ENCODE results near the gene CDK4. TPM values are rescaled to one million over a fixed set of nuclear protein-coding genes. Genes with fewer than 3 reads are reported as not detected.

The CDK4 gene
- total RNA-seq, 1 experiment from 2014 or later: 154 TPM

DNA sequence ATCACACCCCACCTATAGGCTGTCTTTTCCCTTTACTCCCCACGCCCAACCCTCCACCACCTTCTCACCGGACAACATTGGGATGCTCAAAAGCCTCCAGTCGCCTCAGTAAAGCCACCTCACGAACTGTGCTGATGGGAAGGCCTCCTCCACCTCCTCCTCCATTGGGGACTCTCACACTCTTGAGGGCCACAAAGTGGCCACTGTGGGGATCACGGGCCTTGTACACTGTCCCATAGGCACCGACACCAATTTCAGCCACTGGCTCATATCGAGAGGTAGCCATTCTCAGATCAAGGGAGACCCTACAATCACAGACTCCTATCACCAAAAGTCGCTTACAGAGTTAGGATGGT, 700 bp downstream of the CDK4 start:
- Histone ChIP-seq H3K79me2 (ENCODE audit: low read length) (peaks cover 29% of the 10 kb centered on the region), H3K36me3 (ENCODE audit: insufficient read depth, low read length) (peaks cover 31% of the 10 kb centered on the region), H2AFZ (ENCODE audit: low read length) (no peak overlapping the region), H3K4me3 (ENCODE audit: low read length) (peak overlapping the region; percentile 86), H3K9me3 (ENCODE audit: low read length) (no peaks in the 10 kb centered on the region), H3K27me3 (ENCODE audit: low read length) (no peaks in the 10 kb centered on the region), H4K20me1 (ENCODE audit: insufficient read depth, low read depth, low read length) (no peaks in the 10 kb centered on the region), H3K9ac (ENCODE audit: low read length) (peak overlapping the region; percentile 91), H3K4me2 (ENCODE audit: low read depth, low read length, poor library complexity, severe bottlenecking) (peak overlapping the region; percentile 79), H3K4me1 (ENCODE audit: low read length) (peaks cover 35% of the 10 kb centered on the region), H3K9me2 (replicated peaks; ENCODE audit: insufficient read depth, low read length) (no peaks in the 10 kb centered on the region), H3K27ac (ENCODE audit: low read length) (peak overlapping the region; percentile 70)
- DNase-seq: no peak

DNA sequence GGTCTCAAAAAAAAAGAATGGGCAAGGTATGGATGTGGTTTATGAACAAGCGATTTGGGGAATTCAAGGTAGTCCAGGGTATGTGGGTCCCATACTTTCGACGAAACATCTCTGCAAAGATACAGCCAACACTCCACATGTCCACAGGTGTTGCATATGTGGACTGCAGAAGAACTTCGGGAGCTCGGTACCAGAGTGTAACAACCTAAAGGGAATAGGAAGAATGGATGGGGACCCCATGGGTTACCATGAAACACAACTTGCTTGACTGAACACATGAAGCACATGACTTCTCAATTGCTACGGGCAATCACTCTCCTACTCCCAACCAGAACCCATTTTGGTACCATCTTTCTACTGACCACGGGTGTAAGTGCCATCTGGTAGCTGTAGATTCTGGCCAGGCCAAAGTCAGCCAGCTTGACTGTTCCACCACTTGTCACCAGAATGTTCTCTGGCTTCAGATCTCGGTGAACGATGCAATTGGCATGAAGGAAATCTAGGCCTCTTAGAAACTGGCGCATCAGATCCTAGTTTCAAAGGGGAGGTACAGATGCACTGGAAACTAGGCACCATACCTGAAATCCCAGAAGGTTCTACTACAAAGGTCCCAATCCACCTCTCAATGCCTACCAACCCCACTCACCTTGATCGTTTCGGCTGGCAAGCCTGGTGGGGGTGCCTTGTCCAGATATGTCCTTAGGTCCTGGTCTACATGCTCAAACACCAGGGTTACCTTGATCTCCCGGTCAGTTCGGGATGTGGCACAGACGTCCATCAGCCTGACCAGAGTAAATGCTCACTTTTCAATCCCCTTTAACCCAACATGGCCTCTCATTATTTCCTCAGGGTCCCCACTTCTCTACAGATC, 1.3 kb downstream of the CDK4 start:
- H3K9me3 ChIP-seq (ENCODE audit: low read length): no peaks in the 10 kb centered on the region
- no peaks in the 10 kb centered on the region for H3K27me3 ChIP-seq (ENCODE audit: low read length)
- H3K4me1 ChIP-seq (ENCODE audit: low read length): peaks cover 32% of the 10 kb centered on the region
- peaks cover 31% of the 10 kb centered on the region for H3K36me3 ChIP-seq (ENCODE audit: insufficient read depth, low read length)
- H3K9ac ChIP-seq (ENCODE audit: low read length): peak overlapping the region; percentile 91
- peak overlapping the region; percentile 70; the same call in 1 of the 2 replicates for H3K27ac ChIP-seq (ENCODE audit: low read length)
- DNase-seq: no peak
- H2AFZ ChIP-seq (ENCODE audit: low read length): no peak overlapping the region
- H4K20me1 ChIP-seq (ENCODE audit: insufficient read depth, low read depth, low read length): no peaks in the 10 kb centered on the region
- peak overlapping the region; percentile 86 for H3K4me3 ChIP-seq (ENCODE audit: low read length)
- no peaks in the 10 kb centered on the region for H3K9me2 ChIP-seq (replicated peaks; ENCODE audit: insufficient read depth, low read length)
- peaks cover 23% of the 10 kb centered on the region for H3K79me2 ChIP-seq (ENCODE audit: low read length)
- H3K4me2 ChIP-seq (ENCODE audit: low read depth, low read length, poor library complexity, severe bottlenecking): peak overlapping the region; percentile 79

DNA sequence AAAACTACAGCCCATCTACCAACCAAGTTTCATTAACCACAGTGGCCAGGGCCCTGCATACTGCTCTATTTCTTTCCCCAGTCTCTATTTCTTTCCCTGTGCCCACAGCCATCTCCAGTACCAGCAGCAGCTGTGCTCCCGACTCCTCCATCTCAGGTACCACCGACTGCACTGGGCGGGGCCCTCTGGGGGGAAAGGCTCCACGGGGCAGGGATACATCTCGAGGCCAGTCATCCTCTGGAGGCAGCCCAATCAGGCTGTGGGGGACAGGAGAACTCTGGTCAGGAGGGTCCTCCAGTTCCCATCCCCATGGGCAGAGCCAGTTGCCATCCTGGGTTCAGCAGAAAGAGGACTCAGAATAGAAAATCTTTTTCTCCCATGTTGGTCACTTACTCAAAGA, 3.0 kb downstream of the CDK4 start:
- Histone ChIP-seq H2AFZ (ENCODE audit: low read length) (no peak overlapping the region), H3K27ac (ENCODE audit: low read length) (no peak overlapping the region), H3K4me2 (ENCODE audit: low read depth, low read length, poor library complexity, severe bottlenecking) (no peak overlapping the region), H3K9me2 (replicated peaks; ENCODE audit: insufficient read depth, low read length) (no peaks in the 10 kb centered on the region), H3K79me2 (ENCODE audit: low read length) (peaks cover 21% of the 10 kb centered on the region), H3K4me1 (ENCODE audit: low read length) (peaks cover 34% of the 10 kb centered on the region), H3K9me3 (ENCODE audit: low read length) (no peaks in the 10 kb centered on the region), H3K9ac (ENCODE audit: low read length) (no peak overlapping the region), H3K4me3 (ENCODE audit: low read length) (no peak overlapping the region), H3K36me3 (ENCODE audit: insufficient read depth, low read length) (peaks cover 31% of the 10 kb centered on the region), H3K27me3 (ENCODE audit: low read length) (no peaks in the 10 kb centered on the region), H4K20me1 (ENCODE audit: insufficient read depth, low read depth, low read length) (no peaks in the 10 kb centered on the region)
- DNase-seq: no peak

GRCh38 chr12:57746025-57746424, 6.1 kb downstream of the CDK4 start:
- no peaks in the 10 kb centered on the region for H3K27me3 ChIP-seq (ENCODE audit: low read length)
- H3K9ac ChIP-seq (ENCODE audit: low read length): no peak overlapping the region
- no peak for DNase-seq
- H3K27ac ChIP-seq (ENCODE audit: low read length): no peak overlapping the region
- H3K9me3 ChIP-seq (ENCODE audit: low read length): no peaks in the 10 kb centered on the region
- no peak overlapping the region for H3K4me3 ChIP-seq (ENCODE audit: low read length)
- no peak overlapping the region for H2AFZ ChIP-seq (ENCODE audit: low read length)
- H3K36me3 ChIP-seq (ENCODE audit: insufficient read depth, low read length): peaks cover 30% of the 10 kb centered on the region
- H3K79me2 ChIP-seq (ENCODE audit: low read length): peaks cover 18% of the 10 kb centered on the region
- peak overlapping the region; percentile 67 for H3K4me2 ChIP-seq (ENCODE audit: low read depth, low read length, poor library complexity, severe bottlenecking)
- no peaks in the 10 kb centered on the region for H4K20me1 ChIP-seq (ENCODE audit: insufficient read depth, low read depth, low read length)
- no peaks in the 10 kb centered on the region for H3K9me2 ChIP-seq (replicated peaks; ENCODE audit: insufficient read depth, low read length)
- peaks cover 36% of the 10 kb centered on the region for H3K4me1 ChIP-seq (ENCODE audit: low read length)

DNA sequence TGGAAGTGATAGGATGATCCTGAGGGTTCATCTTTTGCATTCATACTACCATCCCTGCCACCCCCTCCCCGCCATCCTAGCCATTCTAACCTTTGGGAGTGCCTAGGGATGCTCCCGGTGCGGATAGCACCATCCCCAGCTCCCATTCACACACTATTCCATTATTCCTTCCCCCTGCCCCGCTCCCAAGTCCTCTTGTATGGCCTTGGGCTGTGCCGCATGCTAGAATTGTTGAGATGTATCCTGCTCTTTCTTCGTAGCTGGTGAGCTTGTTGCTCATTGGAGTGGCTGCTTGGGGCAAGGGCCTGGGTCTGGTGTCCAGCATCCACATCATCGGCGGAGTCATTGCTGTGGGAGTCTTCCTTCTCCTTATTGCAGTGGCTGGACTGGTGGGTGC, 6.6 kb downstream of the CDK4 start:
- peaks cover 36% of the 10 kb centered on the region for H3K4me1 ChIP-seq (ENCODE audit: low read length)
- H3K36me3 ChIP-seq (ENCODE audit: insufficient read depth, low read length): peaks cover 25% of the 10 kb centered on the region
- peak overlapping the region; percentile 67 for H3K4me3 ChIP-seq (ENCODE audit: low read length)

GRCh38 chr12:57744777-57745484, 7.2 kb downstream of the CDK4 start, which contains the start of gene TSPAN31:
TSS of gene TSPAN31 (plus strand) at chr12:57745039. CDS start at chr12:57745155, 116 bp downstream.
- H3K9me3 ChIP-seq (ENCODE audit: low read length): no peaks in the 10 kb centered on the region
- peak within 1 kb of the TSS; percentile 67 for H3K4me2 ChIP-seq (ENCODE audit: low read depth, low read length, poor library complexity, severe bottlenecking)
- peaks cover 41% of the 10 kb centered on the region for H3K4me1 ChIP-seq (ENCODE audit: low read length)
- no peaks in the 10 kb centered on the region for H4K20me1 ChIP-seq (ENCODE audit: insufficient read depth, low read depth, low read length)
- peak within 1 kb of the TSS; percentile 51 for H3K27ac ChIP-seq (ENCODE audit: low read length)
- no peaks in the 10 kb centered on the region for H3K27me3 ChIP-seq (ENCODE audit: low read length)
- peak within 1 kb of the TSS; percentile 67 for H3K4me3 ChIP-seq (ENCODE audit: low read length)
- H3K79me2 ChIP-seq (ENCODE audit: low read length): peaks cover 19% of the 10 kb centered on the region
- H3K9ac ChIP-seq (ENCODE audit: low read length): peak within 1 kb of the TSS; percentile 75
- H3K36me3 ChIP-seq (ENCODE audit: insufficient read depth, low read length): peaks cover 21% of the 10 kb centered on the region
- peak; percentile 96 for DNase-seq
- no peak within 1 kb of the TSS; the same call in none of the 2 replicates for H2AFZ ChIP-seq (ENCODE audit: low read length)
- no peaks in the 10 kb centered on the region for H3K9me2 ChIP-seq (replicated peaks; ENCODE audit: insufficient read depth, low read length)

More for the DNA sequence above, 6.6 kb downstream of the CDK4 start:
- no peak overlapping the region for H2AFZ ChIP-seq (ENCODE audit: low read length)
- H3K9me3 ChIP-seq (ENCODE audit: low read length): no peaks in the 10 kb centered on the region
- no peaks in the 10 kb centered on the region for H3K9me2 ChIP-seq (replicated peaks; ENCODE audit: insufficient read depth, low read length)
- H3K4me2 ChIP-seq (ENCODE audit: low read depth, low read length, poor library complexity, severe bottlenecking): peak overlapping the region; percentile 67
- H3K79me2 ChIP-seq (ENCODE audit: low read length): peaks cover 18% of the 10 kb centered on the region
- H4K20me1 ChIP-seq (ENCODE audit: insufficient read depth, low read depth, low read length): no peaks in the 10 kb centered on the region
- no peak for DNase-seq
- H3K27ac ChIP-seq (ENCODE audit: low read length): peak overlapping the region; percentile 51
- peak overlapping the region; percentile 75 for H3K9ac ChIP-seq (ENCODE audit: low read length)
- H3K27me3 ChIP-seq (ENCODE audit: low read length): no peaks in the 10 kb centered on the region

DNA sequence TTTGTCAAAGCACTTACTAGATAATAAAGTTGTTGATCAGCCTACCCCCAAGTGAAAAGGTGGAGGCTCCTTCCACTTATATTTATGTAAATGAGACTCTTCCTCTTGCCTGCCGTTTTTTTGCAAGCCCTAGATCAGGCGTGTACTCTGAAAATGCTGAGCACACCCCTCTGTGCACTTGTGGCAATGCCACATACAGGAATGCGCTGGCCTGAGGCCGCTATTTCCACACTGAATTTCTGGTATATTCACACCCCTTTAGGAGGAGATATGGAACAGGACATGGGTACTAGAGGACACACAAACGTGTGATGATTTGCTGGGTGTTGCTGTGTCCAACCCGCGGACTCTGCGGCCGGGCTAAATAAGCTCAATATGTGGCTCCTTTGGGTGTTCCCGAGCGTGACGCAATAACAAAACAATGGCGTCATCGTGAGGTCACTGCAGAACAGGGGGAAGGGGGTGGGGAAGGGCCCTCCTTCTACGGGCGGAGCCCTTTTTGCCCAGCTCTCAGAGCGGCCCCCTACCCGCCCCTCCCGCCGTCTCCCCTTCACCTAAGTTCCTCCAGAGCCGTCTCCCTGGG, 7.8 kb downstream of the CDK4 start:
- peaks cover 44% of the 10 kb centered on the region for H3K4me1 ChIP-seq (ENCODE audit: low read length)

GRCh38 chr12:57743769-57744168, 8.3 kb downstream of the CDK4 start:
- Histone ChIP-seq H3K9me2 (replicated peaks; ENCODE audit: insufficient read depth, low read length) (no peaks in the 10 kb centered on the region), H3K4me1 (ENCODE audit: low read length) (peaks cover 44% of the 10 kb centered on the region), H3K27ac (ENCODE audit: low read length) (peak overlapping the region; percentile 31; the same call in 1 of the 2 replicates), H3K79me2 (ENCODE audit: low read length) (peaks cover 30% of the 10 kb centered on the region), H3K27me3 (ENCODE audit: low read length) (no peaks in the 10 kb centered on the region), H3K9me3 (ENCODE audit: low read length) (no peaks in the 10 kb centered on the region), H2AFZ (ENCODE audit: low read length) (no peak overlapping the region; the same call in 1 of the 2 replicates), H3K9ac (ENCODE audit: low read length) (peak overlapping the region; percentile 62), H3K36me3 (ENCODE audit: insufficient read depth, low read length) (peaks cover 12% of the 10 kb centered on the region), H4K20me1 (ENCODE audit: insufficient read depth, low read depth, low read length) (no peaks in the 10 kb centered on the region), H3K4me3 (ENCODE audit: low read length) (peak overlapping the region; percentile 67), H3K4me2 (ENCODE audit: low read depth, low read length, poor library complexity, severe bottlenecking) (peak overlapping the region; percentile 64)
- no peak for DNase-seq

More for the DNA sequence above, 7.8 kb downstream of the CDK4 start:
- peaks cover 25% of the 10 kb centered on the region for H3K79me2 ChIP-seq (ENCODE audit: low read length)
- no peaks in the 10 kb centered on the region for H3K9me3 ChIP-seq (ENCODE audit: low read length)
- no peak overlapping the region; the same call in none of the 2 replicates for H2AFZ ChIP-seq (ENCODE audit: low read length)
- peak overlapping the region; percentile 62 for H3K9ac ChIP-seq (ENCODE audit: low read length)
- peak overlapping the region; percentile 64 for H3K4me2 ChIP-seq (ENCODE audit: low read depth, low read length, poor library complexity, severe bottlenecking)
- peak; percentile 80 for DNase-seq
- H3K27me3 ChIP-seq (ENCODE audit: low read length): no peaks in the 10 kb centered on the region
- no peaks in the 10 kb centered on the region for H4K20me1 ChIP-seq (ENCODE audit: insufficient read depth, low read depth, low read length)
- peak overlapping the region; percentile 67 for H3K4me3 ChIP-seq (ENCODE audit: low read length)
- H3K9me2 ChIP-seq (replicated peaks; ENCODE audit: insufficient read depth, low read length): no peaks in the 10 kb centered on the region
- peak overlapping the region; percentile 31; the same call in 1 of the 2 replicates for H3K27ac ChIP-seq (ENCODE audit: low read length)
- H3K36me3 ChIP-seq (ENCODE audit: insufficient read depth, low read length): peaks cover 17% of the 10 kb centered on the region
